ENCODE measurements around the gene TMEM181. TPM values are rescaled to one million over a fixed set of nuclear protein-coding genes. Genes with fewer than 3 reads are reported as not detected.

The TMEM181 gene
- total and polyA plus RNA-seq, 9 donors: 7.3 to 21.9 (median 12.7) TPM

- intact Hi-C loops (cut with DNase I): no loop called here
- Histone ChIP-seq H3K27me3 (no peaks in the 10 kb centered on the region), H3K4me3 (no peak overlapping the region), H3K36me3 (no peaks in the 10 kb centered on the region), H3K9me3 (no peaks in the 10 kb centered on the region), H3K4me1 (ENCODE audit: insufficient read depth) (peaks cover 2% of the 10 kb centered on the region), H3K27ac (no peak overlapping the region)
- no peak for DNase-seq
- no peak for TF ChIP-seq CTCF (IDR thresholded peaks at IDR 0.05)
- no peak for TF ChIP-seq EP300 (IDR thresholded peaks at IDR 0.05)
- TF ChIP-seq POLR2A (IDR thresholded peaks at IDR 0.05): no peak
- WGBS, 3 donors: 93 to 95% (median 94%) methylated on average over 9 of the region's 9 CpGs
Measured at GRCh38 chr6:158566207-158566818, 6.4 kb downstream of the TMEM181 start.

GRCh38 chr6:158567152-158567551, 7.3 kb downstream of the TMEM181 start:
- TF ChIP-seq EP300 (IDR thresholded peaks at IDR 0.05) (no peak), POLR2A (IDR thresholded peaks at IDR 0.05) (no peak), CTCF (IDR thresholded peaks at IDR 0.05) (no peak)
- no peaks in the 10 kb centered on the region for H3K9me3 ChIP-seq
- intact Hi-C loops (cut with DNase I): no loop called here
- no peaks in the 10 kb centered on the region for H3K27me3 ChIP-seq
- no peak overlapping the region for H3K4me3 ChIP-seq
- no peaks in the 10 kb centered on the region for H3K4me1 ChIP-seq (ENCODE audit: insufficient read depth)
- no peak overlapping the region for H3K27ac ChIP-seq
- DNase-seq: no peak
- 85 to 88% (median 85%) methylated on average over 10 of the region's 10 CpGs for WGBS, 3 donors
- no peaks in the 10 kb centered on the region for H3K36me3 ChIP-seq

- TF ChIP-seq EP300 (IDR thresholded peaks at IDR 0.05) (no peak), CTCF (IDR thresholded peaks at IDR 0.05) (no peak), POLR2A (IDR thresholded peaks at IDR 0.05) (no peak)
Measured at GRCh38 chr6:158567871-158568401, 8.0 kb downstream of the TMEM181 start.

GRCh38 chr6:158568549-158568948, 8.7 kb downstream of the TMEM181 start:
- WGBS, 3 donors: 75 to 87% (median 86%) methylated on average over 5 of the region's 5 CpGs
- intact Hi-C loops (cut with DNase I): no loop called here
- no peaks in the 10 kb centered on the region for H3K9me3 ChIP-seq
- no peaks in the 10 kb centered on the region for H3K27me3 ChIP-seq
- H3K4me1 ChIP-seq (ENCODE audit: insufficient read depth): no peaks in the 10 kb centered on the region
- no peak for DNase-seq
- H3K36me3 ChIP-seq: no peaks in the 10 kb centered on the region
- TF ChIP-seq POLR2A (IDR thresholded peaks at IDR 0.05): no peak
- TF ChIP-seq EP300 (IDR thresholded peaks at IDR 0.05): no peak
- TF ChIP-seq CTCF (IDR thresholded peaks at IDR 0.05): no peak
- H3K4me3 ChIP-seq: no peak overlapping the region
- H3K27ac ChIP-seq: no peak overlapping the region

More at GRCh38 chr6:158567871-158568401, 8.0 kb downstream of the TMEM181 start:
- no peak overlapping the region for H3K27ac ChIP-seq
- H3K36me3 ChIP-seq: no peaks in the 10 kb centered on the region
- intact Hi-C loops (cut with DNase I): no loop called here
- no peak for DNase-seq
- H3K4me1 ChIP-seq (ENCODE audit: insufficient read depth): no peaks in the 10 kb centered on the region
- H3K4me3 ChIP-seq: no peak overlapping the region
- no peaks in the 10 kb centered on the region for H3K27me3 ChIP-seq
- H3K9me3 ChIP-seq: no peaks in the 10 kb centered on the region
- WGBS, 3 donors: 81 to 84% (median 83%) methylated on average over 12 of the region's 12 CpGs
